ENCODE data around the gene DYRK3.

DNA sequence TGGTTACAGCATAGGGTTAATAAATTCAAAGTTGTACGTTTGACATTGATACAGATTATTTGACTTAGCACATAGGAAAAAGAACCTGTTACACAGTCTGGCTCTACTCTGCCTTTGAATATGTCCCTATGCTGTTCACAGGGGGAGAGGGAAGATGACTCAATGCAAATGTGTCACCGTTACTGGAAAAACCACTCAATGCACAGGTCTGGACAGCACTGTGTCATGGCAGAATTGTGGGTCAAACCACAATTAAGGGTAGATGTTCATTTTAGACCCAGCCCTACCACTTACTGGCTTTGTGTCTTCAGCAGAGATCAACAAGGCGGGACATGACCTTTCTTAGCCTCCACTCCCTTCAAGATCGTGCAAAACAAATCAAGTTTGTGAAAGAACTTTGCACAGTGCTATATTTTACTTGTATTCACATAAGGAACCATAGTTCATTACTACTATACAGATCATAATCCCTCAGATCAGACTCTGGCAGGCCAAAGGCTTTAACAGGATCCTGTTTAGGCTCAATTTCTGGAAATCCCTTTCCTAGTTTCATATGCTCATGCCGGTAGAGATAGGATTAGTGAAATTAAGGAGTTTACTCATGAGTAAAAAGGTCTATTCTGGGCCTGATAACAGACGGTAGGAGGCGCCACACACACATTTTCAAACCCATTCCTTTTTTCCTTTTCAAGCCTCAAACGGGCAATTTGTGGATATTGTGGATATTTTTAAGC, 45.1 kb upstream of the DYRK3 start:
- TF ChIP-seq TAF1 (IDR thresholded peaks at IDR 0.05; ENCODE audit: low read depth, low read length) (no peak), PAX5 (IDR thresholded peaks at IDR 0.05; ENCODE audit: insufficient read depth, low read length, severe bottlenecking) (no peak)
